ACC112 (cell line): ENCODE results near the gene PLEKHA6.
A peak's percentile ranks its signal among the peaks of the same experiment; 100 is the strongest.

Experiments used
- H2AFZ ChIP-seq: fragments of 200-600 bp; sonication (generic); one replicate; pipeline ENCODE4 v1.6.0; 2017; ENCODE audit warnings: antibody characterized with exemption, low read length; ENCODE audit not compliant: unreplicated experiment
- H3K27ac ChIP-seq: fragments of 200-600 bp; sonication (generic); 2 replicates; pipeline ENCODE4 v1.5.1; 2014; ENCODE audit warnings: low read depth, mild to moderate bottlenecking, antibody characterized with exemption, low read length, moderate library complexity
- H3K27me3 ChIP-seq: fragments of 200-600 bp; sonication (generic); 2 replicates; pipeline ENCODE4 v1.6.1; 2014; ENCODE audit warnings: mild to moderate bottlenecking, antibody characterized with exemption, low read length, moderate library complexity, mixed read lengths; ENCODE audit not compliant: insufficient read depth
- H3K36me3 ChIP-seq: fragments of 200-600 bp; sonication (generic); 2 replicates; pipeline ENCODE4 v1.6.1; 2016; ENCODE audit warnings: mild to moderate bottlenecking, antibody characterized with exemption, low read length, moderate library complexity, mixed read lengths; ENCODE audit not compliant: insufficient read depth
- H3K4me1 ChIP-seq: fragments of 200-600 bp; sonication (generic); one replicate; pipeline ENCODE4 v1.6.1; 2016; ENCODE audit warnings: low read length, mixed read lengths; ENCODE audit not compliant: insufficient read depth, unreplicated experiment, control insufficient read depth
- H3K4me3 ChIP-seq: fragments of 200-600 bp; sonication (generic); 2 replicates; pipeline ENCODE4 v1.5.1; 2014; ENCODE audit warnings: mild to moderate bottlenecking, low read depth, low read length
- H3K79me2 ChIP-seq: fragments of 200-600 bp; sonication (generic); one replicate; pipeline ENCODE4 v1.6.0; 2016; ENCODE audit warnings: low read length; ENCODE audit not compliant: control insufficient read depth, unreplicated experiment, insufficient read depth

Gene PLEKHA6

DNA sequence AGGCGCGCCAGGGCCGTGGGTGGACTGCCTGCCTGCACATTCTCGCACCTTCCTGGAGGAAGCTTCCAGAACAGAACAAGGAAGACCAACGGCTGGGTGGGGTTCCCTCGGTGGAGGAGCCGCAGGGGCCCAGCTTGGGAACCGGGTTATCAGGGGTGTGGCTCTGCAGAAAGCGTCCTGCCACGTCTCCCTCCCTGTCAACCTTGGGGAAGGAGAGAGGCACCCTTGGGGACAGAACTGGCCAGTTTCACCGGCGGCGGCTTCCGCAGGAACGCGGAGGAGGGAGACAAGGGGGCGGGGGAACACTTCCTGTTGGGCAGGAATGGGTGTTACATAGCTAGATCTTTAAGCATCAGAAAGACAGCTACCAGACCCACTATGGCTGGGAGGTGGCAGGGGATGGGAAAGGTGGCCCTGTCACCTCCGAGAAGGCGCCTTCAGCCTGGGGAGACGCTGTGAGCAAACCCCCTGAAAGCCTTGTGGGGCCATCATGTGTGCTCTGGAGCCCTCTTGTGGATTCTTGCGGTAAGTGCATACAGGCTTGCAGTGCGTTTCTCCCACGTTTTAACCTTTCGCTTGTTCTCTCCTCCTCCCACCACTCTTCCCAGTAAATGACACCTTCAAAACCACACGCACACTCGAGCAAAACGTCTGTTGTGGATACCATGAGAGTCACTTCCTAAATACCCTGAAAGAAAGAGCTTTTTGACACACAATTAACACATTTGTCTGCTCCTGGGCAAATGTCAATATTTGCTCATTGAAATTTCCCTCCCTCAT is 3.8 kb upstream of the PLEKHA6 start:
- Histone ChIP-seq H3K4me3 (peak overlapping the region; percentile 75), H3K27me3 (peaks cover 20% of the 10 kb centered on the region; the same call in 1 of the 2 replicates), H3K36me3 (no peaks in the 10 kb centered on the region), H3K27ac (no peak overlapping the region), H2AFZ (peak overlapping the region; percentile 84), H3K4me1 (peaks cover 3% of the 10 kb centered on the region), H3K79me2 (no peaks in the 10 kb centered on the region)

DNA sequence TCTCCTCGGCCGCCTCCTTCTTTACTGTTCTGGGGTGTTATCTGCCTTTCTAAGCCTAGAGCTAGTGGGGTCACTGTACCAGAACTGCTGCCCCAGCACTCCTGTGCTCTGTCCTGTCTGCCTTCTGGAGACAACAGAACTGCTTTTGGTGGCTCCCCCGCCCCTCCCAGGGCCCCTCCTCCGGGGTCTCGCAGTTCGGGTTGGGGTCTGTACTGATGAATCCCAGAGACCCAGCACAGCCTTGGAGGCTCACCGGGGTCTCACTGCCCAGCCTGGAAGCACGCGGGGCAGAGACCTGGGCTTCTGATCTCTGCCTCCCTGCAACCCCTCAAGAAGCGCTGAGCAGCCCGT is 3.2 kb upstream of the PLEKHA6 start:
- H2AFZ ChIP-seq: peak overlapping the region; percentile 84
- H3K79me2 ChIP-seq: no peaks in the 10 kb centered on the region
- H3K27ac ChIP-seq: no peak overlapping the region
- no peaks in the 10 kb centered on the region for H3K36me3 ChIP-seq
- peaks cover 19% of the 10 kb centered on the region; the same call in 1 of the 2 replicates for H3K27me3 ChIP-seq
- peak overlapping the region; percentile 75 for H3K4me3 ChIP-seq
- peaks cover 3% of the 10 kb centered on the region for H3K4me1 ChIP-seq

- H3K36me3 ChIP-seq: no peaks in the 10 kb centered on the region
- H3K79me2 ChIP-seq: no peaks in the 10 kb centered on the region
- H3K27me3 ChIP-seq: peaks cover 13% of the 10 kb centered on the region; the same call in 1 of the 2 replicates
- H3K4me1 ChIP-seq: peaks cover 3% of the 10 kb centered on the region
- no peak overlapping the region for H3K4me3 ChIP-seq
- no peak overlapping the region for H3K27ac ChIP-seq
- H2AFZ ChIP-seq: no peak overlapping the region
These were observed 2.1 kb upstream of the PLEKHA6 start for GRCh38 chr1:204361781-204362180.

DNA sequence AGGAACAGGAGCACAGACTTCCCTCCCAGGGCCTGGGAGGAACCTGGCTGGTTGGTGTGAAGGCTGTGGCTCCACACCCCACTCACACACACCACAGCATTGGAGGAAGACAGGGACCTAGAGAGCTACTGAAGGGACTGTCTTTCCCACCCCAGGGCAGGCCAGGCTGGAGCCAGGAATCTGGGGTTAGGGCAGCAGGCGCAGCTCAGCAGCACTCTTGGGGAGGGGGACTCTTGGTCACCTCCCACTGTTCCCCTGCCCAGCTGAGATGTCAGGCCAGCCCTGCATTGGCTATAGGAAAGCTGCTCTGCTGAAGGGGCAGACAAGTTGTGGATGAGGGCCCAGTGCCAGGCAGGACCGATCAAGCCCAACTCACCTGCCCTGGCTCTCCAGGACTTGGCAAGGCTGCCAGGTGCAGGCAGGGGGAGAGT is 1.6 kb upstream of the PLEKHA6 start:
- H3K4me1 ChIP-seq: peaks cover 3% of the 10 kb centered on the region
- no peak overlapping the region for H3K4me3 ChIP-seq
- H3K36me3 ChIP-seq: no peaks in the 10 kb centered on the region
- no peak overlapping the region for H2AFZ ChIP-seq
- no peak overlapping the region for H3K27ac ChIP-seq
- H3K79me2 ChIP-seq: no peaks in the 10 kb centered on the region
- peaks cover 13% of the 10 kb centered on the region; the same call in 1 of the 2 replicates for H3K27me3 ChIP-seq

- H3K27ac ChIP-seq: no peak overlapping the region
- no peak overlapping the region for H3K4me3 ChIP-seq
- peaks cover 3% of the 10 kb centered on the region for H3K4me1 ChIP-seq
- no peaks in the 10 kb centered on the region for H3K79me2 ChIP-seq
- H3K27me3 ChIP-seq: peaks cover 7% of the 10 kb centered on the region; the same call in 1 of the 2 replicates
- H2AFZ ChIP-seq: no peak overlapping the region
- no peaks in the 10 kb centered on the region for H3K36me3 ChIP-seq
These were observed 585 bp upstream of the PLEKHA6 start for GRCh38 chr1:204360314-204360713.

DNA sequence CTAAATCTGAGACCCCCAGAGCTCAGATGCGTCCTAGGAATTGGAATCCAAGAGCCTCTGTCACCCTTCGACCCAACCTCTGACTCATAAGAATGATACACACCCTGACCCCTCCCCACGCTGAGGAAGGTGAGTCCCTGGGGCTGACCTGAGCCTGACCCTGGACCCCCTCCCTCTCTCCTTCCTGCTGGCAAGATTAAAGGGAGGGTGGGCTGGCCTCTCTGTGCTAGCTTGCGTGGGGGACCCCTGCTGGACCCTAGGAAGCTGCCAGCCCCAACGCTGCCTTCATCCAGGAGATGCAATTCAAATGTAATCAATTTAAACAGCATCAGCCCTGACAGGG is 627 bp downstream of the PLEKHA6 start:
- H3K4me3 ChIP-seq: no peak overlapping the region
- no peaks in the 10 kb centered on the region for H3K79me2 ChIP-seq
- no peak overlapping the region for H3K27ac ChIP-seq
- H3K36me3 ChIP-seq: no peaks in the 10 kb centered on the region
- peaks cover 3% of the 10 kb centered on the region for H3K4me1 ChIP-seq
- H3K27me3 ChIP-seq: peaks cover 9% of the 10 kb centered on the region; the same call in 1 of the 2 replicates
- no peak overlapping the region for H2AFZ ChIP-seq

GRCh38 chr1:204358605-204359004 is 1.1 kb downstream of the PLEKHA6 start:
- Histone ChIP-seq H3K4me1 (peaks cover 3% of the 10 kb centered on the region), H3K79me2 (no peaks in the 10 kb centered on the region), H3K4me3 (no peak overlapping the region), H3K27ac (no peak overlapping the region), H3K36me3 (no peaks in the 10 kb centered on the region), H3K27me3 (peaks cover 10% of the 10 kb centered on the region; the same call in 1 of the 2 replicates), H2AFZ (no peak overlapping the region)

GRCh38 chr1:204357551-204358490 is 1.9 kb downstream of the PLEKHA6 start:
- Histone ChIP-seq H3K4me3 (no peak overlapping the region), H3K27me3 (peaks cover 10% of the 10 kb centered on the region; the same call in 1 of the 2 replicates), H3K27ac (no peak overlapping the region), H3K4me1 (no peaks in the 10 kb centered on the region), H2AFZ (no peak overlapping the region), H3K36me3 (no peaks in the 10 kb centered on the region), H3K79me2 (no peaks in the 10 kb centered on the region)

- H3K79me2 ChIP-seq: no peaks in the 10 kb centered on the region
- H3K36me3 ChIP-seq: no peaks in the 10 kb centered on the region
- H3K4me3 ChIP-seq: no peak overlapping the region
- peaks cover 5% of the 10 kb centered on the region; the same call in 1 of the 2 replicates for H3K27me3 ChIP-seq
- H3K27ac ChIP-seq: no peak overlapping the region
- H2AFZ ChIP-seq: no peak overlapping the region
- H3K4me1 ChIP-seq: no peaks in the 10 kb centered on the region
These were observed 2.7 kb downstream of the PLEKHA6 start for GRCh38 chr1:204356997-204357396.

DNA sequence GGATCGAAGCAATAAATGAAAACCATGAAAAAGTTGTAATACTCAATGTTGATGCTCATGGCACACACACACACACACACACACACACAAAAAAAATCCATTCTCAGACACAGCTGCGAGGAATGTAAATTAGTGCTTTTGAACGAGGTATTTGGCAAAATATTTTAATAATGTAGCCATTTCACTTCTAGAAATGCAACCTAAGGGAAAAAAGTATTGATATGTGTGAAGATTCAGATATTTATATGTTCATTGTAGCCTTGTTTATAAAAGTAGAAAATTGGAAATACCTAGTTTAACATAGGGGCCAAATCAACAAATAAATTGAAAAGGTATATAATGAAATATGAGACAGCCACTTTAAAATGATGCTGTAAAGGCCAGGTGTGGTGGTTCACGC is 3.8 kb downstream of the PLEKHA6 start:
- no peaks in the 10 kb centered on the region for H3K36me3 ChIP-seq
- no peak overlapping the region for H3K27ac ChIP-seq
- no peak overlapping the region for H2AFZ ChIP-seq
- no peaks in the 10 kb centered on the region for H3K4me1 ChIP-seq
- H3K79me2 ChIP-seq: no peaks in the 10 kb centered on the region
- peaks cover 3% of the 10 kb centered on the region; the same call in 1 of the 2 replicates for H3K27me3 ChIP-seq
- no peak overlapping the region for H3K4me3 ChIP-seq
